GM21723 (cell line): Measurements from ENCODE around the gene CDH11.

ENCODE experiments used
- ATAC-seq: cut with Tn5 transposase; IDR thresholded peaks from one replicate; pipeline ENCODE4 v1.9.1; 2021; ENCODE audit warnings: mild to moderate bottlenecking, moderate library complexity; ENCODE audit not compliant: unreplicated experiment

Gene CDH11

GRCh38 chr16:65121870-65122723 lies at the start of gene CDH11:
Gene CDH11 (minus strand): TSS chr16:65122063. CDS start chr16:65004869, 117,194 bp downstream.
- ATAC-seq, result no peak

- ATAC-seq, result no peak
Observed at GRCh38 chr16:65154321-65154720, 32.5 kb upstream of the CDH11 start.

GRCh38 chr16:65153365-65154105 lies 31.7 kb upstream of the CDH11 start:
- no peak for ATAC-seq

GRCh38 chr16:65148804-65149203 lies 26.9 kb upstream of the CDH11 start:
- ATAC-seq, result no peak

GRCh38 chr16:65142276-65142675 lies 20.4 kb upstream of the CDH11 start:
- ATAC-seq, result no peak

GRCh38 chr16:65136681-65137080 lies 14.8 kb upstream of the CDH11 start:
- ATAC-seq, result no peak

- no peak for ATAC-seq
Observed at GRCh38 chr16:65126845-65127624, 5.2 kb upstream of the CDH11 start.

GRCh38 chr16:65125871-65126270 lies 4.0 kb upstream of the CDH11 start:
- ATAC-seq, result no peak

GRCh38 chr16:65125322-65125721 lies 3.5 kb upstream of the CDH11 start:
- ATAC-seq, result no peak

GRCh38 chr16:65124596-65124995 lies 2.7 kb upstream of the CDH11 start:
- ATAC-seq, result no peak

- no peak for ATAC-seq
Observed at GRCh38 chr16:65124212-65124548, 2.3 kb upstream of the CDH11 start.

GRCh38 chr16:65123396-65124211 lies 1.7 kb upstream of the CDH11 start:
- ATAC-seq, result no peak

GRCh38 chr16:65122724-65123395 lies 997 bp upstream of the CDH11 start:
- no peak for ATAC-seq

- no peak for ATAC-seq
Observed at GRCh38 chr16:65120831-65121721, 787 bp downstream of the CDH11 start.

GRCh38 chr16:65120461-65120830 lies 1.4 kb downstream of the CDH11 start:
- ATAC-seq, result no peak

- ATAC-seq, result no peak
Observed at GRCh38 chr16:65119901-65120401, 1.9 kb downstream of the CDH11 start.

- no peak for ATAC-seq
Observed at GRCh38 chr16:65119435-65119834, 2.4 kb downstream of the CDH11 start.

GRCh38 chr16:65118871-65119270 lies 3.0 kb downstream of the CDH11 start:
- ATAC-seq, result no peak
